H1 (cell line): ENCODE measurements around the gene NDUFS8. TPM values are rescaled to one million over a fixed set of nuclear protein-coding genes. Genes with fewer than 3 reads are reported as not detected.
"Not testable (repeated sequence)": the region's sequence is repeated elsewhere in the genome, so short reads cannot be mapped to it uniquely, and the experiment has no call there.

Experiments used
- CTCF ChIA-PET: fragments of 300-600 bp; sonication (Branson Sonifier 250); formaldehyde crosslinking; loops from one replicate; lab custom pipeline; 2021; ENCODE audit not compliant: partially characterized antibody; lab: Charles Lee
- POLR2A ChIA-PET: fragments of 300-600 bp; sonication (Branson Sonifier 250); formaldehyde crosslinking; loops from one replicate; lab custom pipeline; 2021; ENCODE audit warnings: inconsistent platforms; ENCODE audit not compliant: partially characterized antibody; lab: Charles Lee
- DNase-seq, 2 experiments: peaks; one replicate each; pipeline versions ENCODE4 v3.0.0 to v3.0.0-alpha.2; 2010 to 2022; ENCODE audit warnings: low spot score in 2 of 2, low read depth in 1 of 2, mixed read lengths in 1 of 2
- FAIRE-seq: peaks from 2 replicates; lab custom pipeline; 2011; peaks lifted over from hg19 to GRCh38; lab: Jason Lieb, UNC
- H2AFZ ChIP-seq: 2 replicates; pipeline ENCODE4 v1.8.1; 2012; ENCODE audit warnings: low read length, inconsistent platforms
- H2AK5ac ChIP-seq: 2 replicates; pipeline ENCODE4 v1.6.1; 2013; ENCODE audit warnings: low read depth, low read length
- H2BK120ac ChIP-seq: replicated peaks from 2 replicates; pipeline ENCODE3; 2013; ENCODE audit warnings: low read depth, low read length, inconsistent platforms
- H2BK12ac ChIP-seq: 2 replicates; pipeline ENCODE4 v1.6.1; 2013; ENCODE audit warnings: low read depth, low read length
- H2BK15ac ChIP-seq: 2 replicates; pipeline ENCODE4 v1.6.1; 2013; ENCODE audit warnings: low read length
- H2BK20ac ChIP-seq: 2 replicates; pipeline ENCODE4 v1.6.1; 2013; ENCODE audit warnings: low read length
- H2BK5ac ChIP-seq: 2 replicates; pipeline ENCODE4 v1.6.1; 2013; ENCODE audit warnings: low read depth, low read length
- H3K14ac ChIP-seq: 2 replicates; pipeline ENCODE4 v1.6.1; 2013; ENCODE audit warnings: inconsistent platforms; ENCODE audit not compliant: insufficient read length
- H3K18ac ChIP-seq: 2 replicates; pipeline ENCODE4 v1.6.1; 2013; ENCODE audit warnings: low read length; ENCODE audit errors: extremely low read depth
- H3K23ac ChIP-seq: 2 replicates; pipeline ENCODE4 v1.6.1; 2013; ENCODE audit warnings: inconsistent platforms; ENCODE audit not compliant: insufficient read length
- H3K23me2 ChIP-seq: 2 replicates; pipeline ENCODE4 v1.6.1; 2013; ENCODE audit warnings: low read depth, low read length
- H3K27ac ChIP-seq: 2 replicates; pipeline ENCODE4 v1.6.1; 2011; ENCODE audit warnings: low read depth, low read length, inconsistent platforms
- H3K27me3 ChIP-seq, 4 experiments: replicated peaks in 1 of 4; 1 replicate in 1 of 4; 2 replicates in 3 of 4; pipeline versions ENCODE4 v1.6.1 to v1.8.1; 2011 to 2013; ENCODE audit warnings: low read length in 3 of 4, mild to moderate bottlenecking in 3 of 4, inconsistent platforms in 2 of 4, mixed read lengths in 2 of 4, moderate library complexity in 1 of 4; ENCODE audit not compliant: control insufficient read depth in 3 of 4, insufficient read depth in 3 of 4; ENCODE audit errors: extremely low read depth in 1 of 4
- H3K36me3 ChIP-seq, 4 experiments: 2 replicates each; pipeline versions ENCODE4 v1.6.1 to v1.8.1; 2011 to 2013; ENCODE audit warnings: mild to moderate bottlenecking in 4 of 4, low read length in 3 of 4, moderate library complexity in 2 of 4, control low read depth in 1 of 4, inconsistent platforms in 1 of 4; ENCODE audit not compliant: insufficient read depth in 4 of 4, control insufficient read depth in 2 of 4
- H3K4ac ChIP-seq: replicated peaks from 2 replicates; pipeline ENCODE3; 2013; ENCODE audit warnings: low read length, low read depth, mixed read lengths, inconsistent platforms; ENCODE audit not compliant: insufficient read length
- H3K4me1 ChIP-seq, 4 experiments: replicated peaks in 1 of 4; 1 replicate in 1 of 4; 2 replicates in 3 of 4; pipeline versions ENCODE4 v1.6.1 to v1.8.1; 2011 to 2013; ENCODE audit warnings: low read length in 3 of 4, inconsistent platforms in 2 of 4, mixed read lengths in 1 of 4; ENCODE audit not compliant: insufficient read depth in 4 of 4, control insufficient read depth in 3 of 4
- H3K4me2 ChIP-seq, 2 experiments: 2 replicates each; pipeline versions ENCODE4 v1.6.1 to v1.8.1; 2011 to 2013; ENCODE audit warnings: low read depth in 2 of 2, low read length in 2 of 2, control low read depth in 1 of 2, inconsistent platforms in 1 of 2, mild to moderate bottlenecking in 1 of 2; ENCODE audit not compliant: insufficient read depth in 1 of 2
- H3K4me3 ChIP-seq, 4 experiments: fragments of 200-600, 300-600 bp in 1 of 4; sonication (generic), shearing (Covaris generic), sonication (Bioruptor Twin) in 1 of 4; 2 replicates each; pipeline versions ENCODE4 v1.5.1 to v1.8.1; 2011 to 2016; ENCODE audit warnings: low read length in 4 of 4, low read depth in 3 of 4, control low read depth in 2 of 4, inconsistent platforms in 2 of 4, mild to moderate bottlenecking in 2 of 4, mixed read lengths in 1 of 4, moderate library complexity in 1 of 4; ENCODE audit not compliant: insufficient read depth in 2 of 4; ENCODE audit errors: extremely low read depth in 1 of 4
- H3K56ac ChIP-seq: replicated peaks from 2 replicates; pipeline ENCODE3; 2013; ENCODE audit warnings: low read depth, mild to moderate bottlenecking, mixed read lengths, low read length, inconsistent platforms; ENCODE audit not compliant: insufficient read length
- H3K79me1 ChIP-seq: 2 replicates; pipeline ENCODE4 v1.6.1; 2013; ENCODE audit warnings: low read depth, low read length, control low read depth
- H3K79me2 ChIP-seq, 2 experiments: 2 replicates each; pipeline versions ENCODE4 v1.6.1 to v1.8.1; 2012 to 2013; ENCODE audit warnings: low read length in 2 of 2, mild to moderate bottlenecking in 2 of 2, inconsistent platforms in 1 of 2; ENCODE audit not compliant: insufficient read depth in 2 of 2, control insufficient read depth in 1 of 2
- H3K9ac ChIP-seq, 4 experiments: replicated peaks in 1 of 4; 1 replicate in 1 of 4; 2 replicates in 3 of 4; pipeline versions ENCODE4 v1.6.1 to v1.8.1; 2011 to 2013; ENCODE audit warnings: low read depth in 3 of 4, low read length in 3 of 4, control low read depth in 2 of 4, mild to moderate bottlenecking in 2 of 4, moderate library complexity in 2 of 4, inconsistent platforms in 1 of 4; ENCODE audit errors: extremely low read depth in 1 of 4
- H3K9me3 ChIP-seq, 2 experiments: 2 replicates each; pipeline versions ENCODE4 v1.6.1 to v1.8.1; 2012 to 2013; ENCODE audit warnings: mild to moderate bottlenecking in 2 of 2, moderate library complexity in 2 of 2, control low read depth in 1 of 2, inconsistent platforms in 1 of 2, low read depth in 1 of 2, low read length in 1 of 2, mixed read lengths in 1 of 2; ENCODE audit not compliant: insufficient read depth in 2 of 2
- H4K20me1 ChIP-seq, 2 experiments: replicated peaks in 1 of 2; 2 replicates each; pipeline versions ENCODE3 to v1.8.1; 2011 to 2013; ENCODE audit warnings: inconsistent platforms in 2 of 2, low read length in 2 of 2, mild to moderate bottlenecking in 1 of 2; ENCODE audit not compliant: insufficient read depth in 2 of 2, control insufficient read depth in 1 of 2
- H4K5ac ChIP-seq: 2 replicates; pipeline ENCODE4 v1.6.1; 2013; ENCODE audit warnings: low read length, low read depth, mixed read lengths, inconsistent platforms; ENCODE audit not compliant: insufficient read length
- H4K8ac ChIP-seq: 2 replicates; pipeline ENCODE4 v1.8.0; 2013; ENCODE audit warnings: mild to moderate bottlenecking, moderate library complexity, low read length, inconsistent platforms; ENCODE audit not compliant: insufficient read depth; ENCODE audit errors: extremely low read depth
- H4K91ac ChIP-seq: replicated peaks from 2 replicates; pipeline ENCODE3; 2013; ENCODE audit warnings: low read length, mixed read lengths, inconsistent platforms; ENCODE audit not compliant: insufficient read length
- CREB1 ChIP-seq: IDR thresholded peaks from 2 replicates; pipeline ENCODE4 v1.6.1; 2012; ENCODE audit warnings: inconsistent platforms
- E2F6 ChIP-seq: IDR thresholded peaks from 2 replicates; pipeline ENCODE4 v1.6.1; 2012; ENCODE audit warnings: inconsistent platforms
- MAX ChIP-seq: IDR thresholded peaks from 2 replicates; pipeline ENCODE4 v1.6.1; 2012; ENCODE audit warnings: inconsistent platforms
- PHF8 ChIP-seq: fragments of 200-600 bp; sonication (generic); conservative IDR thresholded peaks from 2 replicates; pipeline ENCODE4 v1.7.1; 2012; ENCODE audit warnings: low read depth, mild to moderate bottlenecking, inconsistent platforms, low read length, moderate library complexity
- POLR2A ChIP-seq, 2 experiments: IDR thresholded peaks; 1 replicate in 1 of 2; 2 replicates in 1 of 2; pipeline ENCODE4 v1.6.1; 2011; ENCODE audit warnings: low read depth in 2 of 2, low read length in 2 of 2, mild to moderate bottlenecking in 2 of 2; ENCODE audit errors: control extremely low read depth in 1 of 2
- POLR2AphosphoS5 ChIP-seq: IDR thresholded peaks from 2 replicates; pipeline ENCODE4 v1.6.1; 2011; ENCODE audit warnings: low read depth, low read length
- WGBS, 2 experiments: shearing (Covaris generic) in 1 of 2; methylation state at CpG; one replicate each; pipeline versions ENCODE4 v1.1.6 to v1.1.7; 2013 to 2015; ENCODE audit warnings: low lambda C conversion rate in 2 of 2, mixed read lengths in 2 of 2, inconsistent platforms in 1 of 2, low coverage in 1 of 2, missing lambda C conversion rate in 1 of 2; ENCODE audit not compliant: insufficient replicate concordance in 2 of 2, insufficient coverage in 1 of 2, insufficient read length in 1 of 2; ENCODE audit errors: extremely low coverage in 1 of 2, missing lambda C conversion rate in 1 of 2; 5-methylcytosine and 5-hydroxymethylcytosine counted together
- polyA plus RNA-seq, 7 experiments: library from polyadenylated mRNA; depleted of rRNA in 3 of 7; stranded (reverse) in 5 of 7; unstranded in 2 of 7; fragments of >200 nt in 5 of 7; fragments of 200-250 nt in 2 of 7; gene quantifications; 1 replicate in 5 of 7; 2 replicates in 1 of 7; 4 replicates in 1 of 7; pipeline versions ENCODE4 v1.2.1 to v1.2.3, GENCODE V29; 2011 to 2013; ENCODE audit warnings: missing spikeins in 2 of 7, mixed read lengths in 2 of 7
- total RNA-seq: library from RNA; stranded (reverse); fragmentation: NEBNext Ultra II Directional; extraction: Animal tissue kit (Norgen Biotek cat#: 25700); gene quantifications from 2 replicates; pipeline ENCODE4 v1.2.1, GENCODE V29; 2021

NDUFS8 gene
- total and polyA plus RNA-seq, 2 of the 8 experiments (the other 6 are each of a cell fraction or from before 2014, with no cell fraction given): 182 to 291 TPM

GRCh38 chr11:67990546-67991346, 39.7 kb upstream of the NDUFS8 start:
- H2BK120ac ChIP-seq, H3K4ac ChIP-seq, H2AFZ ChIP-seq, H3K56ac ChIP-seq, H3K23ac ChIP-seq, H4K91ac ChIP-seq, H3K14ac ChIP-seq, H3K27ac ChIP-seq, H3K79me1 ChIP-seq, FAIRE-seq, H3K27me3 ChIP-seq, H3K79me2 ChIP-seq, H2BK5ac ChIP-seq, H4K5ac ChIP-seq, H3K36me3 ChIP-seq, H3K9me3 ChIP-seq, H3K4me1 ChIP-seq, H4K20me1 ChIP-seq, H2BK20ac ChIP-seq, H2AK5ac ChIP-seq, H2BK15ac ChIP-seq, H3K23me2 ChIP-seq, POLR2A ChIA-PET, H2BK12ac ChIP-seq: not testable (repeated sequence)
- peak overlapping the region; percentile 26 to 63 (median 32) for H3K4me3 ChIP-seq
- WGBS, 2 experiments: 10% methylated on average over 37 of the region's 58 CpGs; no CpG with 5 or more reads in 1 of the 2 experiments
- peak in 1 of 2 experiments; percentile 86 for DNase-seq
- H4K8ac ChIP-seq: peak overlapping the region; percentile 89; the same call in 1 of the 2 replicates
- H3K4me2 ChIP-seq: peak overlapping the region; percentile 89 to 92
- peak; percentile 31; the same call in 1 of the 2 replicates for TF ChIP-seq E2F6
- peak; percentile 92 for TF ChIP-seq MAX
- peak; percentile 59 for TF ChIP-seq PHF8
- peak; percentile 78; the same call in 1 of the 2 replicates for TF ChIP-seq POLR2AphosphoS5
- TF ChIP-seq CREB1: peak; percentile 32; the same call in 1 of the 2 replicates
- peak in 1 of 2 experiments; percentile 54; a peak in 1 of 3 replicates for TF ChIP-seq POLR2A (IDR thresholded peaks at IDR 0.05; ENCODE audit: control extremely low read depth in 1 of 2, low read depth in 2 of 2, low read length in 2 of 2)
- H3K18ac ChIP-seq: peak overlapping the region; percentile 48
- CTCF ChIA-PET: interaction anchor here (0.6 to 0.9 kb wide), 2 partner anchors 116 to 926 kb away, joined by 3 to 4 read pairs; no protein-coding TSS in a partner anchor
- peak overlapping the region in 2 of 4 experiments; percentile 37 to 51; a peak in 3 of 7 replicates for H3K9ac ChIP-seq
